Adrenal gland (tissue), 5 donors: ENCODE results near the gene MISP3.
A peak's percentile ranks its signal among the peaks of the same experiment; 100 is the strongest.

Experiments used
- POLR2A ChIP-seq, 2 donors: fragments of 450-650 bp; IDR thresholded peaks; one replicate each; pipeline ENCODE4 v1.6.1; 2017; ENCODE audit warnings: antibody characterized with exemption in 2 of 2, mild to moderate bottlenecking in 2 of 2, moderate library complexity in 1 of 2
- TF ChIP-seq, protein P1 (sequence below), 6 experiments: fragments of 450-650 bp in 4 of 6; fragments of 200-600 bp in 2 of 6; sonication (generic) in 1 of 6; IDR thresholded peaks; 1 replicate in 5 of 6; 2 replicates in 1 of 6; pipeline versions ENCODE4 v1.5.1 to v1.8.0; 2016 to 2021; ENCODE audit warnings: antibody characterized with exemption in 6 of 6, mild to moderate bottlenecking in 2 of 6, moderate library complexity in 1 of 6
- donor health status: DM: no; HTN: no; CAD: no.

- TF ChIP-seq, protein P1, sequence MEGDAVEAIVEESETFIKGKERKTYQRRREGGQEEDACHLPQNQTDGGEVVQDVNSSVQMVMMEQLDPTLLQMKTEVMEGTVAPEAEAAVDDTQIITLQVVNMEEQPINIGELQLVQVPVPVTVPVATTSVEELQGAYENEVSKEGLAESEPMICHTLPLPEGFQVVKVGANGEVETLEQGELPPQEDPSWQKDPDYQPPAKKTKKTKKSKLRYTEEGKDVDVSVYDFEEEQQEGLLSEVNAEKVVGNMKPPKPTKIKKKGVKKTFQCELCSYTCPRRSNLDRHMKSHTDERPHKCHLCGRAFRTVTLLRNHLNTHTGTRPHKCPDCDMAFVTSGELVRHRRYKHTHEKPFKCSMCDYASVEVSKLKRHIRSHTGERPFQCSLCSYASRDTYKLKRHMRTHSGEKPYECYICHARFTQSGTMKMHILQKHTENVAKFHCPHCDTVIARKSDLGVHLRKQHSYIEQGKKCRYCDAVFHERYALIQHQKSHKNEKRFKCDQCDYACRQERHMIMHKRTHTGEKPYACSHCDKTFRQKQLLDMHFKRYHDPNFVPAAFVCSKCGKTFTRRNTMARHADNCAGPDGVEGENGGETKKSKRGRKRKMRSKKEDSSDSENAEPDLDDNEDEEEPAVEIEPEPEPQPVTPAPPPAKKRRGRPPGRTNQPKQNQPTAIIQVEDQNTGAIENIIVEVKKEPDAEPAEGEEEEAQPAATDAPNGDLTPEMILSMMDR (IDR thresholded peaks at IDR 0.05), result peak in 4 of 6 experiments; percentile 11 to 51 (median 35)
- TF ChIP-seq POLR2A (IDR thresholded peaks at IDR 0.05), result no peak
Measured at GRCh38 chr19:14113762-14114414, 41.3 kb downstream of the MISP3 start.
